Cortex of kidney (tissue), 1 donor: ENCODE measurements around the gene RASA3.
"Not testable (repeated sequence)": the region's sequence is repeated elsewhere in the genome, so short reads cannot be mapped to it uniquely, and the experiment has no call there.

Experiments
- DNase-seq: peaks from one replicate; lab custom pipeline; 2025; lab: John Stamatoyannopoulos, UW

The RASA3 gene

GRCh38 chr13:114100446-114101357, 31.7 kb downstream of the RASA3 start:
- no peak for DNase-seq

GRCh38 chr13:114099918-114100445, 32.4 kb downstream of the RASA3 start:
- DNase-seq, result no peak

- no peak for DNase-seq
Observed at GRCh38 chr13:114099191-114099590, 33.2 kb downstream of the RASA3 start.

- not testable (repeated sequence) for DNase-seq
Observed at GRCh38 chr13:114098689-114099056, 33.8 kb downstream of the RASA3 start.

- DNase-seq, result no peak
Observed at GRCh38 chr13:114097893-114098688, 34.3 kb downstream of the RASA3 start.

- no peak for DNase-seq
Observed at GRCh38 chr13:114097212-114097892, 35.1 kb downstream of the RASA3 start.

GRCh38 chr13:114096811-114097211, 35.6 kb downstream of the RASA3 start:
- DNase-seq, result no peak

GRCh38 chr13:114096031-114096485, 36.4 kb downstream of the RASA3 start:
- no peak for DNase-seq

GRCh38 chr13:114095486-114095885, 36.9 kb downstream of the RASA3 start:
- DNase-seq, result no peak

GRCh38 chr13:114093118-114093517, 39.3 kb downstream of the RASA3 start:
- DNase-seq, result no peak

- no peak for DNase-seq
Observed at GRCh38 chr13:114092468-114092867, 40.0 kb downstream of the RASA3 start.

GRCh38 chr13:114090476-114090875, 41.9 kb downstream of the RASA3 start:
- no peak for DNase-seq

- no peak for DNase-seq
Observed at GRCh38 chr13:114089751-114090400, 42.5 kb downstream of the RASA3 start.

- DNase-seq, result no peak
Observed at GRCh38 chr13:114089341-114089740, 43.1 kb downstream of the RASA3 start.

- no peak for DNase-seq
Observed at GRCh38 chr13:114088863-114089262, 43.6 kb downstream of the RASA3 start.

- DNase-seq, result no peak
Observed at GRCh38 chr13:114088234-114088633, 44.2 kb downstream of the RASA3 start.

GRCh38 chr13:114087430-114087829, 45.0 kb downstream of the RASA3 start:
- DNase-seq, result no peak

- DNase-seq, result no peak
Observed at GRCh38 chr13:114082849-114083645, 49.4 kb downstream of the RASA3 start.

GRCh38 chr13:114081761-114082681, 50.4 kb downstream of the RASA3 start:
- no peak for DNase-seq
